NCI-H128 (cell line): ENCODE measurements around the gene EMSY.

Experiments
- DNase-seq: peaks from one replicate; lab custom pipeline; 2025; ENCODE audit not compliant: unreplicated experiment; lab: John Stamatoyannopoulos, UW

The EMSY gene

DNA sequence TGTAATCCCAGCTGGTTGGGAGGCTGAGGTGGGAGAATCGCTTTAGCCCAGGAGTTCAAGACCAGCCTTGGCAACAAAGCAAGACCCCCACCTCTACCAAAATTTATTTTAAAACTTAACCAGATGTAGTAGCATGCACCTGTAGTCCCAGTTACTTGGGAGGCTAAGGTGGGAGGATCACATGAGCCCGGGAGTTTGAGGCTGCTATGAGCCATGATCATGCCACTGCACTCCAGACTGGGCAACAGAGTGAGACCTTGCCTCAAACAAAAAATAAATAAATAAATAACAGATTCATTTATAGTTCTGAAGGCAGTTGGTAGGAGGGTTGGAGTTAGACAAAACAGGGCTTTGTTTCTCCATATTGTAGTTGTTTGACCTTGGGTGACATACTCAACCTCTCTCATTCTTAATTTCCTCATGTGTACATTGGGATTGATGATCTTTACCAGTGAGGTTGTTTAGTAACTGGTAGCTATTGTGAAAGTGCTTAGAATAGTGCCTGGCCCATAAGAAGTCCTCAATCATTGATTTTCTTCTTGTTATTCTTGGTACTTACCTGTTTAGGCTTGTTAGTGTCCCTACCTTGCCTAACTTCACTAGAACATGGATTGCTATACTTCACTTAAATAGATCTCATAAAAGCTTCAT is 79.1 kb downstream of the EMSY start:
- DNase-seq: no peak

- DNase-seq: no peak
These were observed 79.6 kb downstream of the EMSY start for GRCh38 chr11:76524461-76524860.

DNA sequence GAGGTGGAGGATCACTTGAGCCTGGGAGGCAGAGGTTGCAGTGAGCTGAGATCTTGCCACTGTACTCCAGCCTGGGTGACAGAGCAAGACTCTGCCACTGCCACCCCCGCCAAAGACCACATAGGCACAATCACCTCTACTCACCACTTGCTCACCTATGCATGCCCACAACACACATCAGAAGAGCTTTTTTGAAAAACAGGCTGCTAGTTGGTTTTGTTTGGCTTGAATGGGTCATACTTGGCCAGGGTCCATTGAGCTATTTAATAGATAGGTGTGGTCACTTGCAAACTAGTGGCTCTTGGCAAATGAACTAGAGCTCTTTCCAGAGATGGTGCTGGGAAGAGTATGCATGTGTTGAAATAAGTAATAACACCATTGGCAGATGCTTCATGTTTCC is 80.1 kb downstream of the EMSY start:
- no peak for DNase-seq

- DNase-seq: no peak
These were observed 82.1 kb downstream of the EMSY start for GRCh38 chr11:76526878-76527277.

DNA sequence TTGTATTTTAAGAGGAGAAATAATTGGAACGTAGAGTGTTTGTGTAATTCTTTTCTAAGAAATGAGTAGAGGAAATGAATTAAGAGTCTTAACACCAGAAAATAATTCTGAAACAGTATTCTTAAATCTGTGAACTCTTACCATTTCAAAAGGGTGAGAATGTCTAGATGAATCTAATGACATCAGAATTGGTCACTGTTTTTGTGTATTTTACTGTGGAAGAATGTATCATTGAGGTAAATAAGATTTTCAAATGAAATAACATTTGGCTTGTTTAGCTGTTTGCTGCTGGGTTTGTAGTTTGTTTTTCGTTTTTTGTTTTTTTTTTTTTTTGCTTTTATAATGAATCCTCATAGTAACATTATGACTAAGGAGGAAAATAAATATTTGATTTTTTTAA is 97.6 kb downstream of the EMSY start:
- DNase-seq: no peak

DNA sequence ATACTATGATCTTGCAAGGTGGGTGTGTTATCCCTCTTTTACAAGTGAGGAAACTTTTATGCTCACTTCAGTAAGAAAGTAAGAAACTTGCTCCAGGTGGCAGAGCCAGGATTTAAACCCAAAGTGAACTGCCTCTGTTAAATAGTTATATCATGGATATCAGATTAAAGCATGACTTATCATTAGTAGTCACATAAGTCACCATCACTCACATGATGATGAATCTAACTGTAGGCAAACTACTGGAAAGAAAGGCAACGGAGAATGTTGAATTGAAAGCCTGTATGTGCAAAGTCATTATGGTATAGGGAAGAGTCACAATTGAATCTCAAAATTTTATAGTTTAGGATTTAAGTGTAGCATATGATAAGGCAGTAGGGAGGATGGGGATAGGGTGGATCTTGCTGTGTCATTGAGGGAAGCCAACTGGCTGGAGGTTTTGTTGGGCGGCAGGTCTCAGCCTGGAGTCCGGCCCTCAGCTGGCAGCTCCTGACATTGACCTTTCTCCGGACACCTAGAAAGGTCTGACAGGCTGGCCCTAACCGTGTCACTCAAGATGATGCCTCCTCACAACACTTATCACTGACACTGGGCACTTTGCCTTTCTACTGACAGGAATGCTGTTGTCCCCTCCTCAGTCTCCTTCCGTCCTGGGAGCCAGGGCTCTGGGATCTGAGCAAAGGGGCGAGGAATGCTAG is 98.3 kb downstream of the EMSY start:
- DNase-seq: no peak

GRCh38 chr11:76550781-76551180 is 106.0 kb downstream of the EMSY start:
- no peak for DNase-seq

- no peak for DNase-seq
These were observed 106.6 kb downstream of the EMSY start for GRCh38 chr11:76551400-76551799.

DNA sequence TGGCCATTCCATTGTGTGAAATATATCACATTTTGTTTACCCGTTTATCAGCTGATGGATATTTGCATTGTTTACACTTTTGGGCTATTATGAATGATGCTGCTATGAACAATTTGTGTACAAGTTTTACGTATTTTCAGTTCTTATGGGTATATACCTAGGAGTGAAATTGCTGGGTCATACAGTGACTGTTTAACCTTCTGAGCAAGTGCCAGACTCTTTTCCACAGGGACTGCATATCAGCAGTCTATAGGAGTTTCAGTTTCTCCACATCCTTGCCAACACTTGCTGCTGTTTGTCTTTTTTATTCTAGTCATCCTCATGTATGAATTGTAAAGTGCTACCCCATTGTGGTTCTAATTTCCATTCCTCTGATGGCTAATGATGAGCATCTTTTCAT is 108.2 kb downstream of the EMSY start:
- no peak for DNase-seq

DNA sequence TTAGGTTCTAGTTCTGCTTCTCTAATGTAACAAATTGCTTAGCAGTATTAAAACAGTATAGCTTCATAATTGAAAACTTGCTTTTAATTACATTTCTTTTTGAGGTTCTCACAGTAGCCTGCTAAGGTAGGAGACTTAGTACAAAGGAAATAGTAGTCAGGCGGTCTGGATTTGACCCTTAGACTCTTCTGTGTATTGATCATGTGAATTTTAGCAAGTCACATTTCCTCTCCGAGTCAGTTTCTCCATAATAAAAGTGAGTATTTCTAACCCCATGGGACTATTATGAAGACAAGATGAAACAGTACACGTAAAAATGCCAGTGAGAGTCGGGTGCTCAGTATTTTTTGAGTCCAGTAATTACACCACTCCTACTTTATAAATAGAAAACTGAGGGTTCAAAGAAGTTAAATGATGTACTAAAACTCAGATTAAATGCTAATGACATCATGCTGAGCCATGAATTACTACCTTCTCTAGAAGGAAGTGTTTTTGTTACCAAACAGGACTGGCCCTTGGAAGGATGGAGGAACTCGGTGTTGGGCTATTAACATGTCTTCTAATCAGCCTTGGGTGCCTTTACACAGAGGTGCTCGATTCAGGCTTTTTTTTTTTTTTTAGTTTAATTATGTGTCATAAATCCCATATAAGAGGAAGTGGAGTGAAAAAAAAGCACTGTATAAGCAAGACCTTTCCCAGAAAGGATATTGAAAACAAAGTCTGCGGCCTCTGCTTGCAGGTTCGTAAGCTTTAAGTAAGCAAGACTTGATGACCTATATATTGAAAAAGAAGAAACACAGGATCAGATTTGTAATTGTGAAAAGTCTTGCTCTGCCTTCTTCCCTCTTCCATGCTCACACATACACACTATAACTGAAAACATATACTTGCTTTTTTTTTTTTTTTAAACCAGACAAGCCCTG is 109.0 kb downstream of the EMSY start:
- DNase-seq: no peak

DNA sequence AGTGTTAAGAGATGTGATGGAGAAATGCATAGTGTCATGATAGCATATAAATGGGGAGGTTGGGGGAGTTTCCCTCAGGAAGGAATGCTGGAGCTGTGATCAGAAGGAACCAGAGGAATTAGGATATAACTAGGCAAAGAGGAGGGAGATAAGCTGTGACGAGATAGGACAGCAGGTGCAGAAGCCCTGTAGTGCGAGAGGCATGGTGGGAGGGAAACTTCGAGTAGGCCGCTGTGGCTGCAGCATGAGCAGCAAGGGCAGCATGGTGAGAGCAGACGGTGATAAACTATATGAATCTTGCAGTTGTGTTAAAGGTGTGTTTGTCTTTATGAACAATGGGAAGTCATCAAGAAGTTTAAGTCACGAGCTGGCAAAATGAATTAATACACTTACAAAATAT is 109.9 kb downstream of the EMSY start:
- DNase-seq: no peak

GRCh38 chr11:76557466-76557865 is 112.6 kb downstream of the EMSY start:
- DNase-seq: no peak

- DNase-seq: no peak
These were observed 113.7 kb downstream of the EMSY start for GRCh38 chr11:76558473-76558872.

- DNase-seq: no peak
These were observed 114.1 kb downstream of the EMSY start for GRCh38 chr11:76558891-76559290.

DNA sequence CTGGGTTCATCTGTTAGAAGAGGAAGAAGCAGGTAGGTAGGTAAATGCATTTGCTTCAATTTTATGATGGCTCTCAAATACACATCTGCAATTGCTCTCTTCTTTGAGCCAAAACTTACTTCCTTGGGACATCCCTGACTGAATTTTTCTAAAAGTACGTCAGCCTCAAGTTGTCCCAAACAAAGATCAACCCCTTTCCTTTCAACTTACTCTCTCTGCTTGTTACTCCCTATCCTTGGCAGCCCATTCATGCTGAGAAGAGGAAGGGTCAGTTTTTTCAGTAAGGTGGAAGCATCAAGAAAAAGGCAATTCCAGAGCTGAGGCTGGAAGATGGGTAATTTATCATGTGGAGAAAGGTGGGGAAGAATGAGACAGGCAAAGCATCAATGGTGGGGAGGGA is 114.5 kb downstream of the EMSY start:
- no peak for DNase-seq

- no peak for DNase-seq
These were observed 115.4 kb downstream of the EMSY start for GRCh38 chr11:76560219-76560618.

DNA sequence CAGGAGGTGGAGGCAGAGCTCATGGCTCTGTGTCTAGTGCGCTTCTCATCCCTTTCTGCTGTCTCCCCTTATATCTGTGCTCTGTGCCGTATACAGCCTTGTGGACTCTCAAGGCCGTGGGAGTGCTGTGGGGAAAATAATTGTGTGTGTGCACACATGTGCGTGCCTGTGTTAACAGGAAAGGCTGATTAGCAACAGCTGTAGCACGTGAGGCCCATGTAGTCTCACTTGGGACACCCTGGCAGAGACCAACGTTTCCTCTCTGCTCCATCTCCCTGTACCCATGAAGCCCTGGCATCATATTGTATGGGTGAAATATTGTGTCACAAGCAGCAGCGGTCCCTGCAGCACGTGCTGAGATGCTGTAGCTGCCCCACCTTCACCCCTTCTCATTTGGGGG is 116.4 kb downstream of the EMSY start:
- DNase-seq: no peak

DNA sequence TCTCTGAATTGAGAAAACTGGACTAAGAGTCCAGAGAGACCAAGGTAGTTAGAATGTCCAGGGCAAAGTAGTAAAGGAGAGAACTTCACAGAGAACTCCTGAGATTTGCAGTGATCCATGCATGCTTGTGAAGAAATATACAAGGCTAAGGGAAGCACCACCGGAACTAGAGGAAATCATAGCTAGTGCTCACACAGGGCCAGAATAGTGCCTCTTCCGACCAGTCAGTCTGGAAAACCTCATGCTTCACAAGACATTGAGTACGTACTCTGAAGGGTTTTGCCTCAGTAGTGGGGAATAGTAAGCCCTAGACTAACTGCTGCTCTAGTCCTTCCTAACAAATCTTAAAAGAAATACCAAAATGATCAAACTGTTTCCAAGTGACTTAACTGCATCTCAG is 117.7 kb downstream of the EMSY start:
- no peak for DNase-seq

GRCh38 chr11:76564364-76564763 is 119.5 kb downstream of the EMSY start:
- no peak for DNase-seq

GRCh38 chr11:76566811-76567210 is 122.0 kb downstream of the EMSY start:
- no peak for DNase-seq

GRCh38 chr11:76567261-76567660 is 122.4 kb downstream of the EMSY start:
- no peak for DNase-seq

GRCh38 chr11:76568139-76568538 is 123.3 kb downstream of the EMSY start:
- no peak for DNase-seq
